A549 (cell line): ENCODE data around the gene SUSD3. TPM values are rescaled to one million over a fixed set of nuclear protein-coding genes. Genes with fewer than 3 reads are reported as not detected.

Experiments
- ATAC-seq, 2 experiments: fragments of 200-7000 bp in 1 of 2; fragments of >200 bp in 1 of 2; cut with Nextera tagmentation in 1 of 2; cut with Tn5 transposase in 1 of 2; 3 replicates each; pipeline versions ENCODE4 v1.8.0 to v1.9.1; 2018 to 2020; ENCODE audit warnings: mild to moderate bottlenecking in 1 of 2, moderate library complexity in 1 of 2
- CTCF ChIA-PET: fragments of 300-600 bp; sonication (Branson Sonifier 250); formaldehyde crosslinking; extraction: SDS; loops from one replicate; lab custom pipeline; 2021; ENCODE audit warnings: antibody characterized with exemption, inconsistent platforms; lab: Yijun Ruan, JAX
- POLR2A ChIA-PET: fragments of 350-600 bp; formaldehyde crosslinking; extraction: SDS; loops from one replicate; lab custom pipeline; 2021; ENCODE audit warnings: antibody characterized with exemption, inconsistent platforms; lab: Yijun Ruan, JAX
- DNase-seq, 2 experiments: peaks; one replicate each; pipeline versions ENCODE4 v3.0.0 to v3.0.0-alpha.2; 2011 to 2016; ENCODE audit warnings: low read depth in 1 of 2, low spot score in 1 of 2
- FAIRE-seq: peaks from 2 replicates; lab custom pipeline; 2011; peaks lifted over from hg19 to GRCh38; lab: Jason Lieb, UNC
- H3K27ac ChIP-seq, 2 experiments: fragments of >200 bp; sonication (Bioruptor Twin); formaldehyde crosslinking; 3 replicates each; pipeline ENCODE4 v1.5.1; 2016 to 2017
- H3K4me1 ChIP-seq: fragments of >200 bp; sonication (Bioruptor Twin); formaldehyde crosslinking; 3 replicates; pipeline ENCODE4 v1.6.1; 2016
- H3K4me2 ChIP-seq: fragments of >200 bp; sonication (Bioruptor Twin); formaldehyde crosslinking; 3 replicates; pipeline ENCODE4 v1.6.1; 2016
- H3K4me3 ChIP-seq: fragments of >200 bp; sonication (Bioruptor Twin); formaldehyde crosslinking; 3 replicates; pipeline ENCODE4 v1.5.1; 2016
- H3K9me3 ChIP-seq: fragments of >200 bp; sonication (Bioruptor Twin); formaldehyde crosslinking; 3 replicates; pipeline ENCODE4 v1.6.1; 2016
- BHLHE40 ChIP-seq: IDR thresholded peaks from 2 replicates; pipeline ENCODE4 v1.6.1; 2012; ENCODE audit warnings: low read depth, low read length, inconsistent platforms
- CBX2 ChIP-seq: fragments of 200-600 bp; sonication (generic); IDR thresholded peaks from 2 replicates; pipeline ENCODE4 v1.6.1; 2016; ENCODE audit warnings: low read depth, mild to moderate bottlenecking, borderline replicate concordance
- CEBPB ChIP-seq, 2 experiments: fragments of >200 bp in 1 of 2; sonication (Bioruptor Twin) in 1 of 2; formaldehyde crosslinking in 1 of 2; IDR thresholded peaks; 2 replicates each; pipeline ENCODE4 v1.6.1; 2012 to 2016
- CHD4 ChIP-seq: fragments of 200-600 bp; sonication (generic); IDR thresholded peaks from 2 replicates; pipeline ENCODE4 v1.6.1; 2016; ENCODE audit warnings: antibody characterized with exemption, mild to moderate bottlenecking, borderline replicate concordance
- EHMT2 ChIP-seq: fragments of 200-600 bp; sonication (generic); IDR thresholded peaks from 2 replicates; pipeline ENCODE4 v1.6.1; 2016; ENCODE audit warnings: antibody characterized with exemption, low read depth, mild to moderate bottlenecking, moderate library complexity
- FOXS1 ChIP-seq: fragments of 250-450 bp; sonication (Bioruptor Pico); IDR thresholded peaks from 2 replicates; pipeline ENCODE4 v1.5.0; 2020; ENCODE audit warnings: mild to moderate bottlenecking, moderate library complexity
- HEYL ChIP-seq: fragments of 250-450 bp; sonication (Bioruptor Pico); IDR thresholded peaks from 2 replicates; pipeline ENCODE4 v1.8.0; 2021; ENCODE audit warnings: mild to moderate bottlenecking, moderate library complexity
- HOXB5 ChIP-seq: fragments of 250-450 bp; sonication (Bioruptor Pico); IDR thresholded peaks from 2 replicates; pipeline ENCODE4 v1.5.0; 2020; ENCODE audit warnings: mild to moderate bottlenecking, moderate library complexity
- JUN ChIP-seq, 2 experiments: fragments of >200 bp; sonication (Bioruptor Twin); formaldehyde crosslinking; IDR thresholded peaks; 2 replicates in 1 of 2; 3 replicates in 1 of 2; pipeline ENCODE4 v1.6.1; 2016 to 2017
- JUNB ChIP-seq: fragments of >200 bp; sonication (Bioruptor Twin); formaldehyde crosslinking; IDR thresholded peaks from 2 replicates; pipeline ENCODE4 v1.6.1; 2016
- KDM1A ChIP-seq: fragments of 200-600 bp; sonication (generic); IDR thresholded peaks from 2 replicates; pipeline ENCODE4 v1.6.1; 2016; ENCODE audit warnings: low read depth, mild to moderate bottlenecking
- POLR2AphosphoS2 ChIP-seq: conservative IDR thresholded peaks from 2 replicates; pipeline ENCODE4 v1.6.1; 2012; ENCODE audit warnings: low read length, improper control_type of control experiment, inconsistent platforms
- ZNF302 ChIP-seq: fragments of 250-450 bp; sonication (Bioruptor Pico); IDR thresholded peaks from 2 replicates; pipeline ENCODE4 v1.9.0; 2021; ENCODE audit warnings: inconsistent platforms, mild to moderate bottlenecking, moderate library complexity
- WGBS: methylation state at CpG from one replicate; pipeline ENCODE4 v1.1.6; 2017; ENCODE audit errors: missing lambda C conversion rate; 5-methylcytosine and 5-hydroxymethylcytosine counted together
- polyA plus RNA-seq, 4 experiments: library from polyadenylated mRNA; depleted of rRNA in 3 of 4; stranded (reverse); fragments of >200 nt; fragmentation: RNase III in 1 of 4; extraction: RNeasy Plus Mini Kit Qiagen cat#74134 plus additional on column Dnase treatment in 1 of 4; gene quantifications; 2 replicates in 3 of 4; 3 replicates in 1 of 4; pipeline ENCODE4 v1.2.3, GENCODE V29; 2011 to 2017
- TF ChIP-seq, protein P1 (sequence below): IDR thresholded peaks from 2 replicates; pipeline ENCODE4 v1.6.1; 2012; ENCODE audit warnings: low read depth, borderline replicate concordance
- TF ChIP-seq, protein P2 (sequence below): fragments of 200-600 bp; sonication (generic); IDR thresholded peaks from 2 replicates; pipeline ENCODE4 v1.6.1; 2016; ENCODE audit warnings: antibody characterized with exemption, mild to moderate bottlenecking, moderate library complexity
- TF ChIP-seq, protein P3 (sequence below): fragments of >200 bp; sonication (Bioruptor Twin); formaldehyde crosslinking; IDR thresholded peaks from 3 replicates; pipeline ENCODE4 v1.5.1; 2016
- TF ChIP-seq, protein P4 (sequence below): fragments of 450-650 bp; IDR thresholded peaks from 2 replicates; pipeline ENCODE4 v1.6.1; 2014; ENCODE audit warnings: antibody characterized with exemption

SUSD3 gene
- polyA plus RNA-seq, 2 of the 4 experiments (the other 2 are of a cell fraction), result 0.27 to 0.34 TPM

DNA sequence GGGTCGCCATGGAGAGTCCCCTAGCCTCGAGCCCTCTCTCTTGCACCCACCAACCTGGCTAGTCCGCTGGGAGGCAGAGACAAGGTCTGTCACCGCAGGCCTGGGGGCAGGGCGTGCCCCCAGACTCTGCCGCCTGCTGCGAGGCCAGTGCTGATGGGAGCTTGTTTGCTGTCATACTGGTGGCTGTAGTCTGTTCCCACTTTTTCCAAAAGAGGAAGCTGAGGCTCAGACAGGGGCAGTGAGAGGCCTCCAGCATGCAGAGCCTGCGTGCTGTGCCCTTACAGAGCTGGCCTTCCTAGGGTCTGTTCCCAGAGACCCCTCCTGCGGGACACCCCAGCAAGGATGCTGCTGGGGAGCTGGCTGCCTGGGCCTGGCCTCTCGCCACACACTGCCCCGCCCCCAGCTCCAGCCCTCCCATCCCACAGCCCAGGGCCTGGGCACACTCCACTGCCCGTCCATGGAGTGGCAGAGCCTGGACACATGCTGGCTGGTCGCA is 21.0 kb upstream of the SUSD3 start:
- TF ChIP-seq, protein P1, sequence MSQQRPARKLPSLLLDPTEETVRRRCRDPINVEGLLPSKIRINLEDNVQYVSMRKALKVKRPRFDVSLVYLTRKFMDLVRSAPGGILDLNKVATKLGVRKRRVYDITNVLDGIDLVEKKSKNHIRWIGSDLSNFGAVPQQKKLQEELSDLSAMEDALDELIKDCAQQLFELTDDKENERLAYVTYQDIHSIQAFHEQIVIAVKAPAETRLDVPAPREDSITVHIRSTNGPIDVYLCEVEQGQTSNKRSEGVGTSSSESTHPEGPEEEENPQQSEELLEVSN, result no peak
- TF ChIP-seq CHD4 (no peak), POLR2AphosphoS2 (no peak)
- ATAC-seq (no peak; a peak in 1 of 6 replicates), FAIRE-seq (no peak), DNase-seq (no peak)
- Histone ChIP-seq H3K9me3 (no peaks in the 10 kb centered on the region), H3K4me2 (no peak overlapping the region), H3K27ac (no peak overlapping the region), H3K4me3 (no peak overlapping the region), H3K4me1 (no peaks in the 10 kb centered on the region)
- ChIA-PET CTCF (interaction anchor here (1.1 kb wide), 1 partner anchor 80 kb away, joined by 4 read pairs; no protein-coding TSS in a partner anchor), POLR2A (no interaction called here)
- WGBS, result 75% methylated on average over 4 of the region's 13 CpGs

DNA sequence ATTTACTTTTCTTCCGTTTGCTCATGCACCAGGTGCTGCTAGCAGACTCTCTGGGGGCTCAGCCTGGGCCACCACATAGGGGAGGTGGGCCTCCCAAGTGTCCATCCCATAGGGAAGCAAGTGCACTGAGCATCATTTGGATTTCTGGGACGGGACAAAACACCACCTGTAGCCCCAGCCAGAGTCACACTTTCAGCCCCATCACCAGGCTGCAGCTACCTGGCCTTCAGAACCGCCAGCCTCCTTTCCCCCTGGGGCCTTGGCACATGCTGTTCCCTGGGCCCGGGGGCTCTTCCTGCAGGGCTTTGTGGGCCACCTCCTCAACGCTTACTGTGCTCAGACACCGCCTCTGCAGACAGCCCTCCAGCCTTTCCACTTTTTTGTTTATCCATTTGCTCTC is 19.6 kb upstream of the SUSD3 start:
- CTCF ChIA-PET, result interaction anchor here (0.8 to 3.2 kb wide), 2 partner anchors 15 to 35 kb away, joined by 3 to 22 read pairs; no protein-coding TSS in a partner anchor
- WGBS, result 54% methylated on average over 6 of the region's 6 CpGs
- ATAC-seq, result no peak
- Histone ChIP-seq H3K4me2 (no peak overlapping the region), H3K4me1 (no peaks in the 10 kb centered on the region), H3K27ac (no peak overlapping the region), H3K4me3 (no peak overlapping the region), H3K9me3 (no peaks in the 10 kb centered on the region)
- no peak for DNase-seq
- no peak for FAIRE-seq
- POLR2A ChIA-PET, result interaction anchor here (0.6 kb wide), 1 partner anchor 412 kb away, joined by 3 read pairs; the partner anchor contains the start of gene FAM120A
- no peak for TF ChIP-seq CEBPB (IDR thresholded peaks at IDR 0.05)
- no peak for TF ChIP-seq ZNF302 (CRISPR knock-in tag)
- TF ChIP-seq KDM1A, result no peak
- TF ChIP-seq CBX2, result no peak
- TF ChIP-seq EHMT2, result no peak
- no peak for TF ChIP-seq JUN (IDR thresholded peaks at IDR 0.05)
- TF ChIP-seq, protein P2, sequence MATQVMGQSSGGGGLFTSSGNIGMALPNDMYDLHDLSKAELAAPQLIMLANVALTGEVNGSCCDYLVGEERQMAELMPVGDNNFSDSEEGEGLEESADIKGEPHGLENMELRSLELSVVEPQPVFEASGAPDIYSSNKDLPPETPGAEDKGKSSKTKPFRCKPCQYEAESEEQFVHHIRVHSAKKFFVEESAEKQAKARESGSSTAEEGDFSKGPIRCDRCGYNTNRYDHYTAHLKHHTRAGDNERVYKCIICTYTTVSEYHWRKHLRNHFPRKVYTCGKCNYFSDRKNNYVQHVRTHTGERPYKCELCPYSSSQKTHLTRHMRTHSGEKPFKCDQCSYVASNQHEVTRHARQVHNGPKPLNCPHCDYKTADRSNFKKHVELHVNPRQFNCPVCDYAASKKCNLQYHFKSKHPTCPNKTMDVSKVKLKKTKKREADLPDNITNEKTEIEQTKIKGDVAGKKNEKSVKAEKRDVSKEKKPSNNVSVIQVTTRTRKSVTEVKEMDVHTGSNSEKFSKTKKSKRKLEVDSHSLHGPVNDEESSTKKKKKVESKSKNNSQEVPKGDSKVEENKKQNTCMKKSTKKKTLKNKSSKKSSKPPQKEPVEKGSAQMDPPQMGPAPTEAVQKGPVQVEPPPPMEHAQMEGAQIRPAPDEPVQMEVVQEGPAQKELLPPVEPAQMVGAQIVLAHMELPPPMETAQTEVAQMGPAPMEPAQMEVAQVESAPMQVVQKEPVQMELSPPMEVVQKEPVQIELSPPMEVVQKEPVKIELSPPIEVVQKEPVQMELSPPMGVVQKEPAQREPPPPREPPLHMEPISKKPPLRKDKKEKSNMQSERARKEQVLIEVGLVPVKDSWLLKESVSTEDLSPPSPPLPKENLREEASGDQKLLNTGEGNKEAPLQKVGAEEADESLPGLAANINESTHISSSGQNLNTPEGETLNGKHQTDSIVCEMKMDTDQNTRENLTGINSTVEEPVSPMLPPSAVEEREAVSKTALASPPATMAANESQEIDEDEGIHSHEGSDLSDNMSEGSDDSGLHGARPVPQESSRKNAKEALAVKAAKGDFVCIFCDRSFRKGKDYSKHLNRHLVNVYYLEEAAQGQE, result no peak
- TF ChIP-seq, protein P3, sequence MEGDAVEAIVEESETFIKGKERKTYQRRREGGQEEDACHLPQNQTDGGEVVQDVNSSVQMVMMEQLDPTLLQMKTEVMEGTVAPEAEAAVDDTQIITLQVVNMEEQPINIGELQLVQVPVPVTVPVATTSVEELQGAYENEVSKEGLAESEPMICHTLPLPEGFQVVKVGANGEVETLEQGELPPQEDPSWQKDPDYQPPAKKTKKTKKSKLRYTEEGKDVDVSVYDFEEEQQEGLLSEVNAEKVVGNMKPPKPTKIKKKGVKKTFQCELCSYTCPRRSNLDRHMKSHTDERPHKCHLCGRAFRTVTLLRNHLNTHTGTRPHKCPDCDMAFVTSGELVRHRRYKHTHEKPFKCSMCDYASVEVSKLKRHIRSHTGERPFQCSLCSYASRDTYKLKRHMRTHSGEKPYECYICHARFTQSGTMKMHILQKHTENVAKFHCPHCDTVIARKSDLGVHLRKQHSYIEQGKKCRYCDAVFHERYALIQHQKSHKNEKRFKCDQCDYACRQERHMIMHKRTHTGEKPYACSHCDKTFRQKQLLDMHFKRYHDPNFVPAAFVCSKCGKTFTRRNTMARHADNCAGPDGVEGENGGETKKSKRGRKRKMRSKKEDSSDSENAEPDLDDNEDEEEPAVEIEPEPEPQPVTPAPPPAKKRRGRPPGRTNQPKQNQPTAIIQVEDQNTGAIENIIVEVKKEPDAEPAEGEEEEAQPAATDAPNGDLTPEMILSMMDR, result no peak
- TF ChIP-seq, protein P4, sequence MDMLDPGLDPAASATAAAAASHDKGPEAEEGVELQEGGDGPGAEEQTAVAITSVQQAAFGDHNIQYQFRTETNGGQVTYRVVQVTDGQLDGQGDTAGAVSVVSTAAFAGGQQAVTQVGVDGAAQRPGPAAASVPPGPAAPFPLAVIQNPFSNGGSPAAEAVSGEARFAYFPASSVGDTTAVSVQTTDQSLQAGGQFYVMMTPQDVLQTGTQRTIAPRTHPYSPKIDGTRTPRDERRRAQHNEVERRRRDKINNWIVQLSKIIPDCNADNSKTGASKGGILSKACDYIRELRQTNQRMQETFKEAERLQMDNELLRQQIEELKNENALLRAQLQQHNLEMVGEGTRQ, result no peak

DNA sequence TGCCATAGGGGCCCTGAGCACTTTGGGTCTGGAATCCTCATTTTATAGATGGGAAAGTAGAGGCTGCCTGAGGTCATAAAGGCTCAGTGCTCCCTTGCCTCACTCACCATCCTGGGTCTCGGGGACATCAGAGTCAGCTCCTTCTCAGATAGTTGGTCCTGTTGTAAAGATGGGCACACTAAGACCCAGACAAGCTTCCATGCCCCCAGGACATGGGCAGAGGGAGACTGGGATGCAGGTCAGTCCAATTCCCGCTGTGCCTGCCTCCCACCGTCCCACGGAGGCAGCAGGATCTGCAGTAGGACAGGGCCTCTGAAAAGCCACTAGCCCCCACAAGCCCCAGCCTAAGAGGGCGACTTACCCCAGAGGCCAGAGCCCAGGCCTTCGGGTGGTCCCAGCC is 19.0 kb upstream of the SUSD3 start:
- no peaks in the 10 kb centered on the region for H3K9me3 ChIP-seq
- DNase-seq (no peak), ATAC-seq (no peak), FAIRE-seq (no peak)
- ChIA-PET CTCF (interaction anchor here (0.8 to 3.2 kb wide), 2 partner anchors 15 to 35 kb away, joined by 3 to 22 read pairs; no protein-coding TSS in a partner anchor), POLR2A (no interaction called here)
- H3K4me1 ChIP-seq, result no peaks in the 10 kb centered on the region
- no peak overlapping the region for H3K27ac ChIP-seq
- H3K4me2 ChIP-seq, result no peak overlapping the region
- H3K4me3 ChIP-seq, result no peak overlapping the region
- no peak for TF ChIP-seq ZNF302 (CRISPR knock-in tag)
- TF ChIP-seq HEYL (CRISPR knock-in tag), result no peak
- TF ChIP-seq HOXB5 (CRISPR knock-in tag), result no peak
- TF ChIP-seq JUNB, result no peak
- no peak for TF ChIP-seq FOXS1 (CRISPR knock-in tag)
- no peak for TF ChIP-seq BHLHE40
- 74% methylated on average over 6 of the region's 6 CpGs for WGBS
